Right renal pelvis (tissue), 4 donors: ENCODE results near the gene AMH. TPM values are rescaled to one million over a fixed set of nuclear protein-coding genes. Genes with fewer than 3 reads are reported as not detected.

Source experiments
- DNase-seq, 4 donors: peaks; one replicate each; pipeline ENCODE4 v3.0.0-alpha.2; 2013; ENCODE audit warnings: low read depth in 4 of 4, low spot score in 3 of 4, missing footprints in 1 of 4
- polyA plus RNA-seq, 4 donors: library from polyadenylated mRNA; unstranded; fragments of 120-200 nt; gene quantifications; one replicate each; pipeline ENCODE4 v1.2.1, GENCODE V29; 2013; ENCODE audit not compliant: insufficient read length in 4 of 4

The AMH gene
- polyA plus RNA-seq, 4 donors = 1.7 to 4.0 (median 2.2) TPM

DNA sequence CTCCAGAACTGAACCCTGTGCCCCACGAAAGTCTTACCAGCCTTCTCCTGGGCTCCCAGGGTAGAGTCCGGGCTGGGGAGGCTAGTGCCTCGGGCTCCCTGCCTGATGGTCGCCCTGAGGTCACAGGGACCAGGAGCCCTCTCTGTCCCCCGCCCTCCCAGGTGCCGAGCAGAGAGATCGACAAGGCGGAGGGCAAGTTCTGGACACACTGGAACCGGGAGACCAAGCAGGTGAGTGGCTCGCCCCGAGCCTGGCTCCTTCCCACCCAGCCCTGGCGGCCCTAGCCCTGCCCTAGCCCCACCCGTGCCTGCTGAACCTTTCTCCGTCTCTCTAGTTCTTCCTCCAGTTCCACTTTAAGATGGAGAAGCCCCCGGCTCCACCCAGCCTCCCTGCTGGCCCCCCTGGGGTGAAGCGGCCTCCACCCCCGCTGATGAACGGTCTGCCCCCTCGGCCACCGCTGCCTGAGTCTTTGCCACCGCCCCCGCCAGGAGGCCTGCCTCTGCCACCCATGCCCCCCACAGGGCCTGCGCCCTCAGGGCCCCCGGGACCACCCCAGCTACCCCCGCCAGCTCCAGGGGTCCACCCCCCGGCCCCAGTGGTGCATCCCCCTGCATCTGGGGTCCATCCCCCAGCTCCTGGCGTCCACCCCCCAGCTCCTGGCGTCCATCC lies 1.6 kb upstream of the AMH start:
- DNase-seq = no peak

DNA sequence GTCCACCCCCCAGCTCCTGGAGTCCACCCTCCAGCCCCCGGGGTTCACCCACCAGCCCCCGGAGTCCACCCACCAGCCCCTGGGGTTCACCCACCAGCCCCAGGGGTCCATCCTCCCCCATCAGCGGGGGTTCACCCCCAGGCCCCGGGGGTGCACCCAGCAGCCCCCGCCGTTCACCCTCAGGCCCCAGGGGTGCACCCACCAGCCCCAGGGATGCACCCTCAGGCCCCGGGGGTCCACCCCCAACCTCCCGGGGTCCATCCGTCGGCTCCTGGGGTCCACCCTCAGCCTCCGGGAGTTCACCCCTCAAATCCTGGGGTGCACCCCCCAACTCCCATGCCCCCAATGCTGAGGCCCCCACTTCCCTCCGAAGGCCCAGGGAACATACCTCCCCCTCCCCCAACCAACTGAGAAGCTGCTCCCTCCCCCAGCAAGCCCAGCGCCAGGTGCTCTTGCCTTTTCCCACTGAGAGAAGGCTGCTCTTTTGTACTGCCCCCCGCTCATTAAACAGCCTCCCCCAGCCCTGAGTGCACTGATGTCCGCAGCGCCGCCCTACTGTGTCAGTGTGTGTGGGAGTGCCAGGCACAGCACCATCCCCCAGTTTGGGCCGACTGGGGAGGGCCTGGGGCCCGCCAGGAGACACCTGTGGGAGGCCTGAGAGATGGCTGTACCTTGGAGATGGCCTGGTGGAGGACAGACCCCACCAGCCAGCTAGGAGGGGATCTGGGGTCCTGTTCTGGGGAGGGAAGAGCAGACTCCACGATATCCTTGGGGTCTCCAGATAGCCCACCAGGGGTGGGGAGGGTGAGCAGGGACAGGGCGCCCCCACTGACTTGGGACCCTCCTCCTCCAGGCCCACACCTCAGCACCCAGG lies 750 bp upstream of the AMH start:
- DNase-seq = no peak

DNA sequence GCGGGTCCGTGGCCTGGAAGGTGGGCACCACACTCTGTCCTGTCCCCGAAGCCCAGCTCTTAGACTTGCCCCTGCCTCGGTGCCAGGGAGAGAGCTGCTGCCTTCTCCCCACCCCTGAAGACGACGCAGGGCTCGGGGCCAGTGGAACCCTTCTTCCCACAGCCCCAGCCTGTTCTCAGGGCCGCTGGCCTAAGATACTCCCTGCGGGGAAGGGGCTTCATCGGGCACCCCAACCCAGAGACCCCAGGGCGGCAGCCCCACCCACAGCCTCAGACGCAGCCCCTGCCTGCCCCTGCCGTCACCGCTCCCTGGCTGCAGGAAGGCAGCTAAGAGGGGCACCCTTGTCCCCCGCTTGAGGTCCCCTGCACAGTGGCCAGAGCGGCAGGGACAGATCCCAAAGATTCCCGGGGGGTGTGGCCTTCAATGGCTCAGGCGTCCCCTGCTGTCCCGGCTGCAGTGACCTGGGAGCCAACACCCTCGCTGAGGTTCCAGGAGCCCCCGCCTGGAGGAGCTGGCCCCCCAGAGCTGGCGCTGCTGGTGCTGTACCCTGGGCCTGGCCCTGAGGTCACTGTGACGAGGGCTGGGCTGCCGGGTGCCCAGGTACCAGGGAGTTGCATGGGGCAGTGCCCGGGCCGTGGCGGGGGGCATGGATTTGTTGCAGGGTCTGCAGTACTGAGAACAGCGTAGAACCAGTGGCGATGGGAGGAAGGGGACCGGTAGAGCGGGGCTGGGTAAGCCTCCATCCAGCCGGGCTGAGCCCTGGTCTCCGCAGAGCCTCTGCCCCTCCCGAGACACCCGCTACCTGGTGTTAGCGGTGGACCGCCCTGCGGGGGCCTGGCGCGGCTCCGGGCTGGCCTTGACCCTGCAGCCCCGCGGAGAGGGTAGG lies 1.0 kb downstream of the AMH start:
- DNase-seq = no peak

DNA sequence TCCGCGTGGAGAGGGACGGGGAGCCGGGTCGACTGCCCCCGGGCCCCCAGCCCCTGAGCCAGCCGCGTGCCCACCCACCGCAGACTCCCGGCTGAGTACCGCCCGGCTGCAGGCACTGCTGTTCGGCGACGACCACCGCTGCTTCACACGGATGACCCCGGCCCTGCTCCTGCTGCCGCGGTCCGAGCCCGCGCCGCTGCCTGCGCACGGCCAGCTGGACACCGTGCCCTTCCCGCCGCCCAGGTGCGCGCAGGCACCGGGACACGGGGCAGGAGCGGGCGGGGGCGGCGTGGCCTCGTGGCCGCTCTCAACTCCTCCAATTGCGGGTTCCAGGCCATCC lies 1.6 kb downstream of the AMH start:
- DNase-seq = no peak

DNA sequence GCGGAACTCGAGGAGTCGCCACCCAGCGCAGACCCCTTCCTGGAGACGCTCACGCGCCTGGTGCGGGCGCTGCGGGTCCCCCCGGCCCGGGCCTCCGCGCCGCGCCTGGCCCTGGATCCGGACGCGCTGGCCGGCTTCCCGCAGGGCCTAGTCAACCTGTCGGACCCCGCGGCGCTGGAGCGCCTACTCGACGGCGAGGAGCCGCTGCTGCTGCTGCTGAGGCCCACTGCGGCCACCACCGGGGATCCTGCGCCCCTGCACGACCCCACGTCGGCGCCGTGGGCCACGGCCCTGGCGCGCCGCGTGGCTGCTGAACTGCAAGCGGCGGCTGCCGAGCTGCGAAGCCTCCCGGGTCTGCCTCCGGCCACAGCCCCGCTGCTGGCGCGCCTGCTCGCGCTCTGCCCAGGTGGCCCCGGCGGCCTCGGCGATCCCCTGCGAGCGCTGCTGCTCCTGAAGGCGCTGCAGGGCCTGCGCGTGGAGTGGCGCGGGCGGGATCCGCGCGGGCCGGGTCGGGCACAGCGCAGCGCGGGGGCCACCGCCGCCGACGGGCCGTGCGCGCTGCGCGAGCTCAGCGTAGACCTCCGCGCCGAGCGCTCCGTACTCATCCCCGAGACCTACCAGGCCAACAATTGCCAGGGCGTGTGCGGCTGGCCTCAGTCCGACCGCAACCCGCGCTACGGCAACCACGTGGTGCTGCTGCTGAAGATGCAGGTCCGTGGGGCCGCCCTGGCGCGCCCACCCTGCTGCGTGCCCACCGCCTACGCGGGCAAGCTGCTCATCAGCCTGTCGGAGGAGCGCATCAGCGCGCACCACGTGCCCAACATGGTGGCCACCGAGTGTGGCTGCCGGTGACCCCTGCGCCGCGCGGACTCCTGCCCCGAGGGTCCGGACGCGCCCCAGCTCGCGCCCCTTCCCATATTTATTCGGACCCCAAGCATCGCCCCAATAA lies 2.3 kb downstream of the AMH start:
- no peak for DNase-seq

DNA sequence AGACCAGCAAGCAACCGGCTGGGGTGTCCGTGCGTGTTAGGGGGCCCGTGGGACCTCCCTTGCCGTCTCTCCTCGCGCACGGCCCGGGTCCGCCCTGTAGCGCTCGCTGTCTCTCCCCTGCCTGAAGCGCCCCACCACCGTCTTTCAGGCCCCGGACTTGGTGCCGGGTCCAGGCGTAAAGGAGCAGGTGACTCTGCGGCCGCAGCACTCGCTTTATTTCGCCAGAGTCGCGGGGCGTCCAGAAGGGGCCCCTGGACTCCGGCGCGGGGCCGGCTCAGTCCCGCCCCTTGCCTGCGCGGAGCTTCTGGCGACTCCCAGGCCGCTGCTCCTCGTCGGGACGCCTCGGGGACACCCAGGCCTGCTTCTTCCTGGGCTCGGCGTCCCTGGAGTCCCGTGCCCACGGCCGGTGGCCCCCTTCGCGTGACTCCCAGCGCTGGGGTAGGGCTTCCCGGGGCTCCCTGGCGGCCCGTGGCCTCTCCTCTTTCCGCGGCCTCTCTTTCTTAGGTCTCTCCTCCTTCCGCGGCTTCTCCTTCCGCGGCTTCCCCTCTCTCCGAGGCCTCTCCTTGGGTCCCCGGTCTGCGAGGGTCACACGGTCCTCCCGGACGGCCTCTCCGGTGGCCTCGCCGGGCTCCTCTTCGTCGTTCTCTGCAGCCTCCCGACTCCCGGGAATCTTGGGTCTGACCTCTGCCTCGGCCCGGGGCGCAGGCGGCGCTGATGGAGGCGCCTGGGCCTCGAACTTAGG lies 3.1 kb downstream of the AMH start:
- no peak for DNase-seq

DNA sequence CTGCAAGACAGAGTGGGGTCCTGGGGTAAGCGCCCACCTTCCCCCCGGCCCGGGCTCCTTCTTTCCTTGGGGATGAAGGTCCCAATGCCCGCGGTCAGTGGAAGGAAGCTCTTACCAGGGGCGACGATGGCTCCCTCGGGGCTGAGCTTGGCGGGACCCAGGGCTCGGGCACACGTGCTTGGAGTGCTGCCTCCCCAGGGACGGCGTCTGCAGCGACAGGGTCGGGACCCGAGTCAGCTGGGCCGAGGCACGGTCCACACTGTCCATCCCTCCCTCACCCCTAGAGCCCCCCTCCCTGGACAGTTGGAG lies 3.6 kb downstream of the AMH start:
- DNase-seq = no peak

DNA sequence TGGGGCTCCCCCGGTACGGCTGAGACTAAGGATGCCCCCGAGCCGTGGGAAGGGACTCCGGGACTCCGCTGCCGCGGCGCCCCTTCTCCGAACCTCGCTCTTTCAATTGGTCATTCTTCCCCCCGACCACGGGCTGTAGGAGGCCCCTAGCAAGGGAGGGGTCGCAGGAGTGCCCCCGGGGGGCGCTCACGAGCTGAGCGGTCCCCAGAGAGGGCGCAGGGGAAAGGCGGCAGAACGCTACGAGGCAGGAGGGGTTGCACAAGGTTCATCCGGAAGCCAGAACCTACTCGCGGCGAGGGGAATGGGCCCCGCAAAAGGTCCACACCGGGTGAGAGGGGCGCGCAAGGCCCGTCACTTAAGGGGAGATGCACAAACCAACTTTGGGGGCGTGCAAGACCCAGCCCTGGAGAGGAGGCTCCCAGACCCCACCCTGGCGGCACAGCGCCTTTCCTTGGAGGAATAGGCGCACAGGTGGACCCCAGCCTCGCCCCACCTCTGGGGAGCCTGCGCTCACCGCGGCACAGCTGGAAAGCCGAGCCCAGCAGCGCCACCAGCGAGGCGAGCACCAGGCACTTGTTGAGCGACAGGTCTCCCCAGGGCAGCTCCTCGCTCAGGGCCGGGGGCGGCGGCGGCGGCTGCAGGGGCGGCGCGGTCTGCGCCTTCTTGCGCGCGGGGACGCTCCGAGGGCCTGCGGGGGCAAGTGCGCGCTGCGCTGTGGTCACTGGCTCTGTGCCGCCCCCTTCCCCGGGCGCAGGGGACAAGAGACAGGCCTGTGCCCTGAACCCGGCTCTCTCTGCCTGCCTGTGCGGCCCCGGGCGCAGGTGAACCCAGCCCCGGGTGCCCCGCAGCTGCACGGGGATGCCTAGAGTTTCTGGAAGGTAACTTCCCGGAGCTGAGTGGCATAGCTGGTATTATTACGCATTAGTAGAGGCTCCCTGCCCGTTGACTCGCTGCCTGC lies 4.3 kb downstream of the AMH start:
- DNase-seq = no peak

DNA sequence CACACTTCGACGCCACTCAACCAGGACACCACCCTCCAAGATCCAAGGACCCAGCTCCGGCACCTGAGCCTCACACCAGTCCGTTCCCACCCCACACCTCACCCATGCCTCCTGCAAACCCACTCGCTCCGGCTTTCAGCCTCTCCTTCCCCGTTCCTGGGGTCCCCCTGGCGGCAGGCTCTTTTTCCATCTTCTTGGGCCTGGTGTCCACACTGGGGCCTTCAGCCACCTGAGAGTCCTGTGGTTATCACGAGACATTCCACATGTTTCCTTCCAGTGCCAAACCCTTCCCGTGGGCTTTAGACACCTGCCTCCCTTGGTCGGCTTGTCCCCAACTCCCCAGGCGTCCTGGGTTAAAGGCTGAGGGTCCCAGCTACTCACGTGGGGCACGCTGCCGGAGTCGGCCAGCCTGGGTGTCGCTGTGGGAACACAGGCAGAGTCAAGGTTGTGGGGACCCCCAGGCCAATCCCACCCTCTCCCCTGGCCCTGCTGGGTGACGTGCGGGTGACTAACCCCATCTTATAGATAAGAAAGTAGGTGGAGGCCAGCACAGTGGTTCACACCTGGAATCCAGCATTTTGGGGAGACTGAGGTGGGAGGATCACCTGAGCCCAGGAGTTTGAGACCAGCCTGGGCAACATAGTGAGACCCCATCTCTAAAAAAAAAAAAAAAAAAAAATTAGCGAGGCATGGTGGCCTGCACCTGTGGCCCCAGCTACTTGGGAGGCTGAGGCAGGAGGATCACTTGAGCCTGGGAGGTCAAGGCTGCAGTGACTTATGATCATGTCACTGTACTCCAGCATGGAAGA lies 5.1 kb downstream of the AMH start:
- no peak for DNase-seq

DNA sequence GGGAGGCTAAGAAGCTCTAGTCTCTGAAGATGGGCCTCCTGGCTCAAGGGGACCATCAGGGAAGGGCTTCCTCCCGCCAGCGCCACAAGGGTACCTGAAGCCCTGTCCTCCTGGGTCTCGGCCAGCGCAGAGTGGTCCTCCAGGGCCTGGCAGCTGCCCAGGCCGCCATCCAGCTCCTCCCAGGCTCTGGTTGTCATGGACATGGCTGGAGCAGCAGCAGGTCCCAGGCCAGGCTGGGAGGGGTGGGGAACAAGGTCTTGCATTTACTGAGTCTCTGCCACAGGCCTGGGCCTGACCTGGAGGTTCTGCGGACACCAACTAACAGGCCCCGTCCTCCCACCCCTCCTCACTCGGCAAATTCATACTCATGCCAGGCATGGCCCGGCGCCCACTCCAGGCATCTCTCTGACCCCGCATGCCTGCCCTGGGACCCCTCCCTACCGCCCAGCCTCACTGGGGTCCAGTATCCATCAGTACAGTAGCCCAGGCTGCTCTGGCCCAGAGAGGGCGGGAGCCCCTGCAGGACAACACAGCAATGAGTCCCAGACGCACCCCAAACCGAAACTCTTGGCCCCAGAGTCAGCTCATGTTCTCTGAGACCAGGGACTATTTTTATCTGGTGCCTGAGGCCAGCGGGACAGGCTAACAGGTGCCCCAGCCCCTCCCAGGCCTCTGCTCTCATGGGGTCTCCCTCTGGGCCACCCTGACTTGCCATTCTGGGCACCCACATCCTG lies 6.2 kb downstream of the AMH start:
- DNase-seq = no peak

DNA sequence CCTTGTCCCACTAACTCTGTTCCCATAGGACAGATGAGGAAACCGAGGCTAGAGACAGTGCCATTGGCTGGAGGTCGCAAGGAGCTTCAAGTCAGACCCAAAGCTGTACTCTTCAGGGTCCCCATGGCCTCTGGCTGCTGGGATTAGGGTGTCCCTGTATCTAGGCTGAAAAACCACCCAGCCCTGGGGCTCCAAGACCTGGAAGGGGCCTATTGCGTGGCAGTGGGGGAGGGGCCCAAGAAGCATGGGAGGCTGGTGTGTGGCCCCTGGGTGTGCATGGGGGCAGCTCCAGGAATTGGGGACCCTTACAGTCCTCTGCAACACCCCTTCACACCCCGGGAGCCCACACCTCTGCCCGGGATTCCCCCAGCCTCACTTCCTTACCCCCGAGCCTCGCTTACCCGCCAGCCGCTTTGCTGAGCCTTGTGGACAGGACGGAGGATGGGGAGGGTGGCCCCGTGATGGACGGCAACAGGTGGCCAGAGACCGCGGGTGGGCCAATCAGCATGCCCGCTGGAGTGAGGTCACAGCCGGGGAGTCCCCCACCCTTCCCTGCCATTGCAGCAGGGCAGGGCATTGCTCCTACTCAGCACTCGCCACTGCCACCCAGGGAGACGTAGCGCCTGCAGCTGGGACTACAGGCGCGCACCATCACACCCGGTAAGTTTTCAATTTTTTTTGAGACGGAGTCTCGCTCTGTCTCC lies 7.0 kb downstream of the AMH start, which contains the start of gene JSRP1:
Gene JSRP1 (minus strand): TSS at position 436 of the 704 bp plus-strand sequence. CDS start 1,103 bp downstream, outside the sequence.
- no peak for DNase-seq

DNA sequence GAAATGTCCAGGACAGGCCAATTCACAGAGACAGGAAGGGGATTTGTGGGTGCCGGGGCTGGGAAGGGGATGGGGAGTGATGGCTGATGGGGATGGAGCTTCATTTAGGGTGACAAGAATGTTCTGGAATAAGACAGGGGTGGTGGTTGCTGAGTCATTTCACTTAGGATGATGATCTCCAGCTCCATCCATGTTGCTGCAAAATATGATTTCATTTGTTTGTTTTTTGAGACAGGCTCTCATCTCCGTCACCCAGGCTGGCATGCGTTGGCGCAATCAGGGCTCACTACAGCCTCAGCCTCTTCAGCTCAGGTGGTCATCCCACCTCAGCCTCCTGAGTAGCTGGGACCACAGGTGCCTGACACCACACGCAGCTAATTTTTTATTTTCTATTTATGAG lies 10.2 kb downstream of the AMH start:
- no peak for DNase-seq

DNA sequence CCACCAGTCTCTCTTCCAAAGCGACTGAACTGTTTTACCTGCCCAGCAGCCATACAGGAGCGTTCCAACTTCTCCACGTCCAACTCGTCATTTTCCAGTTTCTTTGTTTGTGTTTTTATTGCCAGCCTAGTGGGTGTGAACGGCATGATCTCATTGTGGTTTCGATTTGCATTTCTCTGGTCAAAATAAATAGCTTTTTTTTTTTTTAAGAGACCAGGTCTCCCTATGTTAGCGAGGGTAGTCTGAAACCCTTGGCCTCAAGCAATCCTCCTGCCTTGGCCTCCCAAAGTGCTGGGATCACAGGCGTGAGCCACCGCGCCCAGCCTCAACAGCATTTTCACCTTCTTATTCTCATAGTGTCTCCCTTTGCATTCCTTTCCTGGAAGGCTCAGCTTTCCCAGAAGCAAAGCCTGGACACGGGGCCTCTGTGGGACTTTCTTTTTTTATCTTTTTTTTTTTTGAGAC lies 11.2 kb downstream of the AMH start:
- no peak for DNase-seq

DNA sequence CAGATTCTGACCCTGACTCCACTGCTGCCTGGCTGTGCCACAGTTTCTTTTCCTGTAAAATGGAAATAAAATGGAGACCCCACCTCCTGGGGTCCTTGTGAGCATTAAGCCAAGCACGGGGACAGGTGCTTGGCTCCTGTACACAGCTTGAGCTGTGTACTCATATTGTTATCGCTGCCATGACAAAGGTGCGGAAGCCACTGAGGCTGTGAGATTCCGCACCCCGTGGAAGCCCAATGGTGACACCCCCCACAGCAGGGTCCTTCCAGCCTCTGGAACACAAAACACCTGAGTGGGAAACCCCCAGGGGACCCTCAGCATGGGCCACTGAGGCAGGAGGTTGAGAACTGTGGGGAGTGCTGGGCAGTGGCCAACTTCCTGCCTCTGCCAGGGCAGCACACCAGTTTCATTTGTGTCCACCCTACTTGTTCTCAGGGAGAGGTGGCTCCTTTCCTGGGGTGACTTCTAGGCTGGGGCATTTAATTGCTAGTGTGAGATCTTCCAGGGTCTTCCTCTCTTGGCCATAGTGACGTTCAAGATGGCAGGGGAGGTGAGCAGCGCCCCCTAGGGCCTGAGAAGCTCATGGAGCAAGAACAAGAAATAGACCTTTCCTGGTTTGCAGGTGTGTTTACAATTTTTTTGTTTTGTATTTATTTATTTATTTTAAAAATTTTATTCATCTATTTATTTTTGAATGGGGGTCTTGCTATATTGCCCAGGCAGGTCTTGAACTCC lies 12.5 kb downstream of the AMH start:
- DNase-seq = no peak

DNA sequence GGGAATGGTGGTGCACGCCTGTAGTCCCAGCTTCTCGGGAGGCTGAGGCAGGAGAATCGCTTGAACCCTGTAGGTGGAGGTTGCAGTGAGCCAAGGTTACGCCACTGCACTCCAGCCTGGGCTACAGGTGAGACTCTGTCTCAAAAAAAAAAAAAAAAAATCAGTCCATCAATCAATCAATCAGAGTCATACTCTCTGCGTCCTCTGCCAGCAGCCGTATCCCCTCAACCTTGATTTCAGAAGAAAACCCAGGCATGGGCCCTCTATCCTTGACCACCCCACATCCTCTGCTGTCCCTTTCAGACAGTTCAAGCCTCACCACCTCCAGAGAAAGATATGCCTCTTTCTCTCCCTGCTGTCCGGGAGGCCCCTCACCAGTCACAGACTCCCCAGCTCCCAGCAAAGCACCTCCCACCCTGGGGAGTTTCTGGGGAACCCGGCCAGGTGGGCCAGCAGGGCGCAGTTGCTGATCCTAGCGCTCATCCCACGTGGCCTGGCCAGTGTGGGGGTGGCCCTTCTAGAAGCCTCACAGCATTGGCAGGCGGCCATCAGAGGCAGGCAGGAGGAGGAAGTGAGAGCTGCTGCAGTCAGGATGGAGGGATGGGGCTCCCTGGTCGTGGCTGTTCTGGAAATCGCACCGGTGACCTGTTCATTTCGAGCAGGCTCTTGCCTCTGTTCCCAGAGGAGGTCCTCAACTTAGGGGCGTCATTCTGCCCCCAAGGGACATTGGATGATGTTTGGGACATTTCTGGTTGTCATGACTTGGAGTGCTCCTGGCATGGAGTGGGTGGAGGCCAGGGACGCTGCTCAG lies 17.3 kb downstream of the AMH start:
- no peak for DNase-seq
